Neural progenitor cell (in vitro differentiated cells): Measurements from ENCODE around the gene LRRC8E.

Experiments used
- CTCF ChIP-seq: fragments of 200-600 bp; sonication (generic); IDR thresholded peaks from 2 replicates; pipeline ENCODE4 v1.5.1; 2017; ENCODE audit warnings: antibody characterized with exemption, mild to moderate bottlenecking
- EZH2 ChIP-seq: fragments of 200-600 bp; sonication (generic); IDR thresholded peaks from 2 replicates; pipeline ENCODE4 v1.6.1; 2017; ENCODE audit warnings: antibody characterized with exemption, mild to moderate bottlenecking, moderate library complexity
- EZH2phosphoT487 ChIP-seq: fragments of 200-600 bp; sonication (generic); IDR thresholded peaks from 2 replicates; pipeline ENCODE4 v1.6.1; 2017; ENCODE audit warnings: antibody characterized with exemption

DNA sequence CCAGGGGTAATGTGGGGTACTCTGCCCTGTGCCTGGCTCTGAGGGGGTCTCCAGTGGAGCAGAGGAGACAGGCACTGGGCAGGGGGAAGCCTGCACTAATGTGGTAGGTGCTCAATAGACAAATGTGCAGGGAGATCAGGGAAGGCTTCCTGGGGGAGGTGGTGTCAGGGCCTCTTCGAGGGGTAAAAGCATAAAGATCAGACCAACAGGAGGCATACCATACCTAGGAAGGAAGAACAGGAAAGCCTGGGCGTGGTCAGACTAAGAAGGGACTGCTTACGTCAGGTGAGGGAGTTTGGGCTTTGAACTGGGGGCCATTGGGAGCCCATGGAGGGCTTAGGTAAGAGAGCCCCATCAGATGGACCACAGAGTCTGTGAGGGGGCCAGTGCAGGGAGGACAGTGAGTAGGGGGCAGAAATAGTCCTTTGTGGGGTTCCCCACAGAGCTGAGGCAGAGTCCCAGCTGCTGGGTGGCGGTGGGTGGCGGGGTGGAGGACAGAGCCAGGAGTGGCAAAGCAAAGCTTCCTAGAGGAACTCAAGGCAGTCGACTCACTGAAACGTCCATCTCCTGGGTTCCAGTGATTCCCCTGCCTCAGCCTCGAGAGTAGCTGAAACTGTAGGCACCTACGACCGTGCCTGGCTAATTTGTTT, 22.9 kb upstream of the LRRC8E start:
- TF ChIP-seq CTCF (no peak), EZH2 (no peak), EZH2phosphoT487 (no peak)
